ENCODE data around the gene DAZAP1.

The DAZAP1 gene

GRCh38 chr19:1370579-1371361 lies 36.6 kb upstream of the DAZAP1 start:
- no peak for TF ChIP-seq CTCF (conservative IDR thresholded peaks at IDR 0.05; ENCODE audit: control insufficient read depth, insufficient read depth, low read depth, low read length)
- no peak overlapping the region for H3K4me3 ChIP-seq (ENCODE audit: control insufficient read depth, low read depth, low read length)

GRCh38 chr19:1373042-1373533 lies 34.3 kb upstream of the DAZAP1 start:
- H3K4me3 ChIP-seq (ENCODE audit: control insufficient read depth, low read depth, low read length) = no peak overlapping the region
- no peak for TF ChIP-seq CTCF (conservative IDR thresholded peaks at IDR 0.05; ENCODE audit: control insufficient read depth, insufficient read depth, low read depth, low read length)
- no peak for DNase-seq (ENCODE audit: low read depth)

More at GRCh38 chr19:1370579-1371361, 36.6 kb upstream of the DAZAP1 start:
- DNase-seq (ENCODE audit: low read depth) = no peak

- DNase-seq (ENCODE audit: low read depth) = no peak
- H3K4me3 ChIP-seq (ENCODE audit: control insufficient read depth, low read depth, low read length) = no peak overlapping the region
- TF ChIP-seq CTCF (conservative IDR thresholded peaks at IDR 0.05; ENCODE audit: control insufficient read depth, insufficient read depth, low read depth, low read length) = no peak
Measured at GRCh38 chr19:1373534-1374249, 33.7 kb upstream of the DAZAP1 start.

GRCh38 chr19:1374250-1374577 lies 33.2 kb upstream of the DAZAP1 start:
- TF ChIP-seq CTCF (conservative IDR thresholded peaks at IDR 0.05; ENCODE audit: control insufficient read depth, insufficient read depth, low read depth, low read length) = no peak
- H3K4me3 ChIP-seq (ENCODE audit: control insufficient read depth, low read depth, low read length) = no peak overlapping the region
- DNase-seq (ENCODE audit: low read depth) = no peak

GRCh38 chr19:1376415-1376805 lies 31.0 kb upstream of the DAZAP1 start:
- no peak for TF ChIP-seq CTCF (conservative IDR thresholded peaks at IDR 0.05; ENCODE audit: control insufficient read depth, insufficient read depth, low read depth, low read length)
- no peak overlapping the region for H3K4me3 ChIP-seq (ENCODE audit: control insufficient read depth, low read depth, low read length)
- no peak for DNase-seq (ENCODE audit: low read depth)

- H3K4me3 ChIP-seq (ENCODE audit: control insufficient read depth, low read depth, low read length) = no peak overlapping the region
- no peak for DNase-seq (ENCODE audit: low read depth)
- no peak for TF ChIP-seq CTCF (conservative IDR thresholded peaks at IDR 0.05; ENCODE audit: control insufficient read depth, insufficient read depth, low read depth, low read length)
Measured at GRCh38 chr19:1377176-1377964, 30.0 kb upstream of the DAZAP1 start.

Data from fibroblast of mammary gland (primary cell).